Mesothelial cell of epicardium (in vitro differentiated cells): ENCODE results near the gene CUL1. TPM values are rescaled to one million over a fixed set of nuclear protein-coding genes. Genes with fewer than 3 reads are reported as not detected.
"Not testable (repeated sequence)": the region's sequence is repeated elsewhere in the genome, so short reads cannot be mapped to it uniquely, and the experiment has no call there.

Experiments
- DNase-seq, 2 experiments: peaks; one replicate each; pipeline ENCODE4 v3.0.0; 2021; ENCODE audit warnings: low spot score in 2 of 2; ENCODE audit not compliant: unreplicated experiment in 2 of 2
- H3K27ac Mint-ChIP-seq: 2 replicates; pipeline ENCODE4 v1.8.0; 2021; ENCODE audit warnings: mixed read lengths
- H3K27me3 Mint-ChIP-seq: 2 replicates; pipeline ENCODE4 v1.8.0; 2021; ENCODE audit warnings: low read depth, mixed read lengths
- H3K36me3 Mint-ChIP-seq: 2 replicates; pipeline ENCODE4 v1.8.0; 2021; ENCODE audit warnings: mixed read lengths
- H3K4me1 Mint-ChIP-seq: 2 replicates; pipeline ENCODE4 v1.8.0; 2021; ENCODE audit warnings: mixed read lengths
- H3K4me3 Mint-ChIP-seq: 2 replicates; pipeline ENCODE4 v1.8.0; 2021; ENCODE audit warnings: mild to moderate bottlenecking, moderate library complexity, mixed read lengths
- H3K9me3 Mint-ChIP-seq: 2 replicates; pipeline ENCODE4 v1.8.0; 2021; ENCODE audit warnings: mixed read lengths
- CTCF ChIP-seq: fragments of 200-600 bp; sonication (generic); IDR thresholded peaks from one replicate; pipeline ENCODE4 v1.5.0; 2021; ENCODE audit warnings: antibody characterized with exemption; ENCODE audit not compliant: unreplicated experiment
- total RNA-seq: library from RNA; stranded (reverse); gene quantifications from 3 replicates; pipeline ENCODE4 v1.2.1, GENCODE V29; 2021

CUL1 gene
- total RNA-seq, 1 donor from 2014 or later = 60.9 TPM

GRCh38 chr7:148708026-148708885, 9.6 kb downstream of the CUL1 start:
- no peak overlapping the region for H3K4me3 Mint-ChIP-seq
- H3K9me3 Mint-ChIP-seq = no peaks in the 10 kb centered on the region
- H3K27ac Mint-ChIP-seq = peak overlapping the region; percentile 49
- H3K4me1 Mint-ChIP-seq = peaks cover 56% of the 10 kb centered on the region
- H3K36me3 Mint-ChIP-seq = peaks cover 2% of the 10 kb centered on the region
- DNase-seq = no peak
- TF ChIP-seq CTCF = no peak
- H3K27me3 Mint-ChIP-seq = no peaks in the 10 kb centered on the region

- no peak for TF ChIP-seq CTCF
- H3K27ac Mint-ChIP-seq = no peak overlapping the region
- no peaks in the 10 kb centered on the region for H3K27me3 Mint-ChIP-seq
- peaks cover 52% of the 10 kb centered on the region for H3K4me1 Mint-ChIP-seq
- no peak for DNase-seq
- H3K36me3 Mint-ChIP-seq = peaks cover 2% of the 10 kb centered on the region
- no peaks in the 10 kb centered on the region for H3K9me3 Mint-ChIP-seq
- no peak overlapping the region for H3K4me3 Mint-ChIP-seq
Measured at GRCh38 chr7:148709014-148709413, 10.3 kb downstream of the CUL1 start.

- not testable (repeated sequence) for H3K27ac Mint-ChIP-seq, DNase-seq, H3K36me3 Mint-ChIP-seq, H3K4me3 Mint-ChIP-seq, H3K9me3 Mint-ChIP-seq, H3K27me3 Mint-ChIP-seq
- H3K4me1 Mint-ChIP-seq = peaks cover 44% of the 10 kb centered on the region
Measured at GRCh38 chr7:148710426-148710825, 11.7 kb downstream of the CUL1 start.

DNA sequence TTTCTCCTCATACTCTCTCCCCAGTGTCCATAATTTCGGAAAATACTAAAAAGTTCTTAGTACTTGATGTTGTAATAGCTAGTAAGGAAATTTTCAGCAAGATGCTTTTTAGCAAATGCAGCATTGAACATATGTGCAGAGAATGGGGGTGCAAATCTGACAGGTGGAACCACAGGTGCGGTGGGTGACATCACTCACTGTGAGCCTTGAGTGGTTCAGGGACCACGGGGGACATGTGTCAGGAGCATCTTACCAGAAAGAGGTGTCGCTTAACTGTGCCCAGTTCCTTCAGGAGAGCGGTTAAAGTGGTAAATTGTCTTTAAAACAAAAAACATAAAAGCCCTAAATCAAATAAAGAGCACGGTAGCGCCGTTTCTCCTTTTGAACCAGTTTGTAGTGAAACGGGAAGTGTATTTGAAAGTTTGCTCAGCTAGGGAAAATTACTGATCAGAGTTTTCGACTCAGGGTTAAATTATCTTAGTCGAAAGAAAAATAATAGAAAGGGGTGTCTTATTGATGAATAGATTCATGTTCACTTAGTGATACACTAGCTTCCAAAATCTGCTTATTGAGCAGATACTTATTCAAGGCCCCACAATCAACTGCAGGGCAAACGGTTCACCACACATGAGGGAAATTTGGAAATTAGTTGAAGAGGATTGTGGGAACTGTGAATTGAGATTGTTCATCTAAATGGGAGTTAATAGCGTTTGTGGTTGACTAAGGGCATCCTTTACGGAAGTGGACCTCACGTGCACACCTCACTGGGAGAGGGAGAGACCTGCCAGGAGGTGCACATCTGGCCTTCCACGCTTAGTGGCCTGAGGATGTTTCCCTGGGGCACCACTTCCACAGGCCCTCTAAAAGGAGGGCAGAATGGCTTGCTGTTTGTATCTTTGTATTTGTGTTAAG, 12.7 kb downstream of the CUL1 start:
- Mint-ChIP-seq H3K9me3 (peaks cover 2% of the 10 kb centered on the region), H3K4me1 (peaks cover 36% of the 10 kb centered on the region), H3K27ac (peak overlapping the region; percentile 13), H3K27me3 (no peaks in the 10 kb centered on the region), H3K36me3 (peaks cover 3% of the 10 kb centered on the region), H3K4me3 (no peak overlapping the region)
- no peak for TF ChIP-seq CTCF
- DNase-seq = no peak

DNA sequence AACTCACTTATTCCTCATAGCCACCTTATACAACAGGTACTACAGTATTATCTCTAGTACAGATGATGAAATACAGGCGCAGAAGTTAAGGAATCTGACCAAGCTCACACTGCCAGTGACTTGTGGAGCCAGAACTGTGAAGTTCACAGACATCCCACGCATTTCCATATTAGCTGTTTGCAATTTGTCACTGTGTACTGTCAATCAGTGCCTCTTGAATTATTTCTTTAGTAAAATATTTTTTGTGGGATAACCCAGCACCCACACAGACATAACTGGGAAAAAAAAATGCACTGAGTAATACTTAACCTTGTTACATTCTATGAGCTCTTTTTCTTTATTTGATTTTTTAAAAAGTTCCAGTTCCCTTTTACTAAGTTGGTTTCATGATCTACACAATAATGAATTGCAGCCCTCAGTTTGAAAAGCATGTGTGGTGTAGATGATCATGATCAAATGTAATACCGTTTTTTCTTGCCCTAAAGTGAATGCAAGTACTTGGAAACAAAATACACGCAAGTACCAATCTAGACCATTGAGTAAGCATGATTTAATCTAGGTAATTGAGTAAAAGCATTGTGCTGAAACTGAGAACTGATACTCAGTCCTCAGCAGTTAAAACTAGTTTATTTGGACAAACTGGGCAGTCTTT, 14.1 kb downstream of the CUL1 start:
- no peak for TF ChIP-seq CTCF
- peak overlapping the region; percentile 64 for H3K27ac Mint-ChIP-seq
- H3K27me3 Mint-ChIP-seq = no peaks in the 10 kb centered on the region
- H3K4me3 Mint-ChIP-seq = no peak overlapping the region
- peaks cover 9% of the 10 kb centered on the region for H3K36me3 Mint-ChIP-seq
- peaks cover 35% of the 10 kb centered on the region for H3K4me1 Mint-ChIP-seq
- no peak for DNase-seq
- peaks cover 4% of the 10 kb centered on the region for H3K9me3 Mint-ChIP-seq
